Suppressor macrophage treated with lipopolysaccharide for 1 hour (primary cell): ENCODE data around the gene CHST5.

Source experiments
- DNase-seq, 3 donors: peaks; one replicate each; pipeline ENCODE4 v3.0.0-alpha.2; 2020 to 2022

The CHST5 gene

GRCh38 chr16:75535901-75536300, at the start of gene CHST5:
CHST5 (minus strand) TSS chr16:75536108; CDS start chr16:75530384, 5,724 bp downstream.
- DNase-seq, result no peak

GRCh38 chr16:75584108-75584507, 48.2 kb upstream of the CHST5 start:
- DNase-seq, result no peak

GRCh38 chr16:75579281-75579834, 43.5 kb upstream of the CHST5 start:
- no peak for DNase-seq

GRCh38 chr16:75578725-75579124, 42.8 kb upstream of the CHST5 start:
- DNase-seq, result no peak

GRCh38 chr16:75578212-75578611, 42.3 kb upstream of the CHST5 start:
- DNase-seq, result no peak

- no peak for DNase-seq
These were observed 40.5 kb upstream of the CHST5 start for GRCh38 chr16:75576384-75576811.

GRCh38 chr16:75575958-75576357, 40.0 kb upstream of the CHST5 start:
- DNase-seq, result peak; percentile 27 to 44 (median 36)

- no peak for DNase-seq
These were observed 38.0 kb upstream of the CHST5 start for GRCh38 chr16:75573955-75574354.

- no peak for DNase-seq
These were observed 37.1 kb upstream of the CHST5 start for GRCh38 chr16:75572864-75573542.

GRCh38 chr16:75570396-75571065, 34.6 kb upstream of the CHST5 start:
- peak; percentile 67 to 81 (median 71) for DNase-seq

- no peak for DNase-seq
These were observed 32.0 kb upstream of the CHST5 start for GRCh38 chr16:75567911-75568310.

GRCh38 chr16:75566758-75567255, 30.9 kb upstream of the CHST5 start:
- peak in 2 of 3 donors; percentile 33 to 47 for DNase-seq

- peak; percentile 93 to 98 (median 97) for DNase-seq
These were observed 30.3 kb upstream of the CHST5 start, which contains the start of gene GABARAPL2 for GRCh38 chr16:75566040-75566757. GABARAPL2 (plus strand) TSS chr16:75566379; CDS start chr16:75566487, 108 bp downstream.

GRCh38 chr16:75565640-75566039, 29.7 kb upstream of the CHST5 start:
- peak in 1 of 3 donors; percentile 87 for DNase-seq

- no peak for DNase-seq
These were observed 23.9 kb upstream of the CHST5 start for GRCh38 chr16:75559564-75560372.

GRCh38 chr16:75558846-75559401, 23.0 kb upstream of the CHST5 start:
- DNase-seq, result no peak

- no peak for DNase-seq
These were observed 20.6 kb upstream of the CHST5 start for GRCh38 chr16:75556431-75556950.

GRCh38 chr16:75555707-75556430, 20.0 kb upstream of the CHST5 start, which contains the start of gene TMEM231:
TMEM231 (minus strand) TSS chr16:75556252; CDS start chr16:75556209, 43 bp downstream.
- peak; percentile 92 to 97 (median 96) for DNase-seq

- peak; percentile 46 to 77 (median 71) for DNase-seq
These were observed 19.4 kb upstream of the CHST5 start for GRCh38 chr16:75555213-75555706.

GRCh38 chr16:75552951-75553350, 17.0 kb upstream of the CHST5 start:
- no peak for DNase-seq
